ENCODE results near the gene ZNF681.

DNA sequence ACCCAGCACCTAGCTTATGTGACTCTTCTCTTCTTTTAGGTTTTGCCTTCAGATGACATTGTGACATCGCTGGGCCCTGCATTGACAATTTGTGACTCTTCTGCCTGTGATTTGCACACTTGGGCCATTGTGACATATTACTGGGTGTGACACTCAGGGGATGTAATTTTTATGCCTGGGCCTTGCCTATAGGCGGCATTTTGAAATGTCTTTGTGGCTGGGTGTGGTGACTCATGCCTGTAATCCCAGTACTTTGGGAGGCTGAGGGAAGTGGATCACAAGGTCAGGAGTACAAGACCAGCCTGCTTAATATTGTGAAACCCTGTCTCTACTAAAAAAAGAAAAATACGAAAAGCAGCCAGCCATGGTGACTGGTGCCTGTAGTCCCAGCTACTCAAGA, 28.4 kb upstream of the ZNF681 start:
- TF ChIP-seq, protein P1, sequence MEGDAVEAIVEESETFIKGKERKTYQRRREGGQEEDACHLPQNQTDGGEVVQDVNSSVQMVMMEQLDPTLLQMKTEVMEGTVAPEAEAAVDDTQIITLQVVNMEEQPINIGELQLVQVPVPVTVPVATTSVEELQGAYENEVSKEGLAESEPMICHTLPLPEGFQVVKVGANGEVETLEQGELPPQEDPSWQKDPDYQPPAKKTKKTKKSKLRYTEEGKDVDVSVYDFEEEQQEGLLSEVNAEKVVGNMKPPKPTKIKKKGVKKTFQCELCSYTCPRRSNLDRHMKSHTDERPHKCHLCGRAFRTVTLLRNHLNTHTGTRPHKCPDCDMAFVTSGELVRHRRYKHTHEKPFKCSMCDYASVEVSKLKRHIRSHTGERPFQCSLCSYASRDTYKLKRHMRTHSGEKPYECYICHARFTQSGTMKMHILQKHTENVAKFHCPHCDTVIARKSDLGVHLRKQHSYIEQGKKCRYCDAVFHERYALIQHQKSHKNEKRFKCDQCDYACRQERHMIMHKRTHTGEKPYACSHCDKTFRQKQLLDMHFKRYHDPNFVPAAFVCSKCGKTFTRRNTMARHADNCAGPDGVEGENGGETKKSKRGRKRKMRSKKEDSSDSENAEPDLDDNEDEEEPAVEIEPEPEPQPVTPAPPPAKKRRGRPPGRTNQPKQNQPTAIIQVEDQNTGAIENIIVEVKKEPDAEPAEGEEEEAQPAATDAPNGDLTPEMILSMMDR (IDR thresholded peaks at IDR 0.05), result no peak
- no peak for TF ChIP-seq EP300 (IDR thresholded peaks at IDR 0.05)
- no peak for TF ChIP-seq POLR2A (IDR thresholded peaks at IDR 0.05)
